GM03348 (cell line): ENCODE data around the gene FEV.

Experiments
- DNase-seq: peaks from one replicate; pipeline ENCODE4 v3.0.0; 2012; ENCODE audit warnings: low spot score

The FEV gene

DNA sequence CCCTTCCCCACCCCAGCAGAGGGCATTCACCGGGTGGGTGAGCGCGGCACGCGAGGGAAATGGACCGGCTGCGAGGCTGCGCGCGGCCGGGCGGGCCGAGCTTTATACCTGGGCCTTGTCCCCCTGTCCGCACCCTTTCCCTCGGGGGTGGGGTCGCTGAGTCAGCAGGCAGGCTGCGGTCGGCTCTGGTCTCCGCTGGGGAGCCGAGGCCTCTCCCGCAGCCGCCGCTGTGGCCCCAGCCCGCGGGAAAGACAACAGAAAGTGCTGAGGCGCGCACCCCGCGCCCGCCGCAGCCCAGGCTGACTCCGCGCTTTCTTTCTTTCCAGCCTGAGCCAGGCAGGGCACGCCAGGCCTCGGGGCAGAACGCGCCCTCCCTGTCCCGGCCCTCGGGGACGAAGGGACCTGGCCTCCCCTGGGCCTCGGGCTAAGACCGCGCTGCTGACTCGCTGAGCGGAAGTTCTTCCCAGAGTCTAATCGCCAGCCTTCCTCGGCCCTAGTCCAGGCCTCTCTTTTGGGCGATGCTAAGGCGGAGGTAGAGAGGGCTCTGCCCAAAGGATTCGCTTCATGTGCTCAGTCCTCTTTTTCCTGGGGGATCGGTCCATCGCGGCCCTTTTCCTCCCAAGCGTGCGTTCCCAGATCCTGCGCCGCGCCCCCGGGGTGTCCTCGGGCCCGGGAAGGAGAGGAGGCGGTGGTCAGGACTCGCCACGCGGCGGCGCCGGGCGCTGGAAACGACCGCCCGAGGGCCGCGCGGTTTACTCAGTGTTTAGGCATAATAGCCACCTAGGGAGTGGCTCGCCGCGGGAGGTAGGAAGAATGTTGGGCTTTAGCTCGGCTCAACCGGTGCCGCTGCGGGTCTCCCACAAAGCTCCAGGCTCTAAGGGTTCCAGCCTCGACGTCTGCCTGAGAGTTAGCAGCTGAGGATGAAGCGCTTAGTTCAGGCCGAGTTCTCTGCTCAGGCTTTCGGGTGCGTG, 8.6 kb upstream of the FEV start, which contains the start of gene CRYBA2:
Gene CRYBA2 (minus strand): TSS at position 78 of the 971 bp plus-strand sequence. CDS start 246 bp downstream, outside the sequence.
- no peak for DNase-seq

DNA sequence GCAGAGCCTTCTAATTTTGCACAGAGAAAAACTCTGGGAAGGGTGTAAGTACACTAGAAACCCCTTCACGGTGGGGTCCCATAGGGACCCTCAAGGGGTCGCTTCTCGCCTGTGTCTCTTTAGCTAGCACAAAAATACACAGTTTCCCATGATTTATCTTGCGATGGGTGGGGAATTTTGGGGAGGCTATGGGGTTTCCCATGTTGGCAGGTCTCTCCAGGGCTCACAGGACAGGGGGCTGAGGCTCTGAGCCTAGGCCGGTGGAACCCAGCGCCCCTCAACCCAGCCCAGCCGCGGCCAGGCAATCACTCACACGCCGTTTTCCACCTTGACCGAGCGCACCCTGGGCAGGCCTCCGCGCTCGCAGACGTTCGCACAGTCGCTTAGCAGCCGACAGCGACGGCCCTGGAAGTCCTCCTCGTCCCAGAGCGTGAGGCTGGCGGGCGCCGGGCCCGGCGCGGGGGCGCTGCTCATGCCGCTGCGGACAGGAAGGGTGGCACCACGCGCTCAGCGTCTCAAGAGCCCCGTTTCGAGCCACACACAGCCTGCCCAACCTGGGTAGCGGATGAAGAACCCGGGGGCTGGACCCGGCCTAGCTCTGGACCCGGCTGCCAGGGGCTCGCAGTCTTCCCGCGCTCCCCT, 7.8 kb upstream of the FEV start:
- DNase-seq, result no peak

DNA sequence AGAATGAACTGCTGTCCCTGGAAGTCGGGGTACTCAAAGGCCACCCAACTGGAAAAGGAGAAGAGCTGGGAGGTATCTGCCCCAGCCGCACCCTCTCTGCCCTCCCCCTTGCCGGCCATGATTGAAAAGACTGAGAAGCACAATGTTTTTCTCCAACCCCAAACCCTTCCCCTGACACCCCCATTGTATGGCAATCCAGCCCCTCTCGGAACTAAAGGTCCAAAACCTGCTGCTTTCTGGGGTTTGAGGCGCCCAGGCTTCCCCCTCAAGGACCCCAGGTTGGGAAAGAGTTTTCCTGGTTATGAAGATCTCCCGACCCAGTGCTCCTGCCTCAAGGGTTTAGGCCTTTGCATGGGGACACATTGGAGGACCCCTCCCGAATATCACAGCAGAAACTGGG, 7.2 kb upstream of the FEV start:
- no peak for DNase-seq

DNA sequence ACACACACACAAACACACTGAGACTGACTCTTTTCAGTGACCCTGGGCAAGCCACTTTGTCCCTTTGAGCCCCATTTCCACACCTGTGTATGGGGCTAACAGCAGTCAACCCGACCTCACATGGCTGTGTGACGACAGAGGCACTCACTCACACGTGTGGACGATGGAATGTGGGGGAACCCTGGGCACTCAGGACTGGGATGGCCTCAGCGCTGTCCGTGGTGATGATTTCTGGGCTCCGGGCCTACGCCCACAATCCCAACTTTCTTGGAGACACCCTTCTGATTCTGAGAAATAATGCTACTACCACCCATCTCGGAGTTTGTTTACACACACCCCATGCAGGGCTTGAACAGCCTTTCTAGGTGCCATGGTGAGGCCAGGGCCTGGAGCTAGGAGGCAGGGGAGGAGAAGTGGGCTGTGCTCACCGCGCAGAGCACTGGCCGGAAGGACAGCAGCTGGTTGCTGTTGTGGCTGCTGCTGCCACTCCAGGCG, 6.7 kb upstream of the FEV start:
- peak; percentile 67 for DNase-seq

DNA sequence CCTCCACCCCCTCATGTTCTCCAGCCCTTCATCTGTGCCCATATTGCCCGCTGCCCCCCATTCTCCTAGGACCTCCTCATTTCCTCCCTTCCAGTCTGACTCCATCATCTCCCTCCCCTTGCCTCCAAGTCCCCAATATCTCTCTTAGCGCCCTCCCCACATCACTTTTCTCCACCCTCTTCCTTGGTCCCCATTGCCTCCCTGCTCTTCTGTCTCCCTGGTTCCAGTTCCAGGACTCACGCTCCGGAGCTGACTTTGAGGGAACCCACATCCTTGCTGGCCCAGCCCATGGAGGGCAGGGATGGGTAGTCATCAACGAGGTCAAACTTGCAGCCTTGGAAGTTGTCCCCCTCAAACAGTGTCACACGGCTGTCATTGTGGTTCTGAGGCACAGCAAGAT, 5.6 kb upstream of the FEV start:
- DNase-seq, result no peak

DNA sequence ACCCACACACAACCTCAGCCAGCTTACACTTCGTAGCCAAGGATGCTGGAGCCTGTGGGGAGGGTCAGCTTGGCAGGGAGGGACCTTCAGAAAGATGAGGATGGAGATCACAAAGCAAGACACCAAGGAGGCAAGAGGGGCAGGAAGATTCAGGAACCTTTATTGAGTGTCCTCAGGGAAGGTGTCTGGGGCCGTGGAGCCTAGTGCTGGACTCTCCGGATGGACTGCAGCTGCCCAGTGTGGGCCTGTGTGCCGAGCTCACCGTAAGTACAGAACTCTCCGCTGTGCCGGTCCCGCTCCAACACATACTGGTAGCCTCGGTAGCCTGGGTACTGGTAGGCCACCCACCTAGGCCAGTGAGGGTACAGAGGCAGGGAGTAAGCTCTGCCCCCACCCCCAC, 5.1 kb upstream of the FEV start:
- DNase-seq, result no peak

DNA sequence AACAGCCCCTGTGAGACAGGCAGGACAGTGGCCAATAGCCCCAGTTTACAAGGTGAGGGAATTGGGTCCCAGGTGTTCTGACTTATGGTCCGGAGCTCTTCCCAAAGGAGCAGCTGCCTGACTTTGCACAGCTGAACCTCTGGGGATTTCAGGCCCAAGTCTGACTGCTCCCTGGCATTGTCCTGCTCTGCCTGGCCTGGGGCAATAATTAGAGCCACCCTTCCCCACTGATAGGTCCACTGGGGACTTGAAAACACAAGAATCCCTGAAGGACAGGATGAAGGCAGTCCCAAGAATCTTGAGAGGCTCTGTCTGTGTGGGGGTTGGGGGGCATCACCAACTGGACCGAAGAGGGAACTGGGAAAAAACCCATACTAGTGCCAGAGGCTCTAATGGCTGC, 3.7 kb upstream of the FEV start:
- no peak for DNase-seq

DNA sequence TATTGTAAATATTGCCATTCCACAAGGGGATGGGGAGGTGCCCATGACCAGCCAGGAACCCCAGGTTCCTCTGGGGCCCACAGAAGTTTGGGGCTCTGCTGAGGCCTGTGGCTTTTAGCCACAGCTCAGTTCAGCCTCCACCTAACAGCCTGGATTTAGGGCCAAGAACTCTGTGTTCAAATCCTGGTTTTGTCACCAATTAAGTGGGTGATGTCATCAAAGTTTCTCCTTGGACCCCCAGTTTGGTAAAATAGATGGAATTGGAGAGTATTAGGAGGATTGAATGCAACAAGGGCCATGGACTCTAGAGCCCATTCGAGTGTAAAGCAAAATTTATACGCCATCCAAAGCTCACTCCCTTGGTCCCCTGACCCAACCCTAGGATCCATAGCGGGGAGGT, 3.2 kb upstream of the FEV start:
- DNase-seq, result no peak

DNA sequence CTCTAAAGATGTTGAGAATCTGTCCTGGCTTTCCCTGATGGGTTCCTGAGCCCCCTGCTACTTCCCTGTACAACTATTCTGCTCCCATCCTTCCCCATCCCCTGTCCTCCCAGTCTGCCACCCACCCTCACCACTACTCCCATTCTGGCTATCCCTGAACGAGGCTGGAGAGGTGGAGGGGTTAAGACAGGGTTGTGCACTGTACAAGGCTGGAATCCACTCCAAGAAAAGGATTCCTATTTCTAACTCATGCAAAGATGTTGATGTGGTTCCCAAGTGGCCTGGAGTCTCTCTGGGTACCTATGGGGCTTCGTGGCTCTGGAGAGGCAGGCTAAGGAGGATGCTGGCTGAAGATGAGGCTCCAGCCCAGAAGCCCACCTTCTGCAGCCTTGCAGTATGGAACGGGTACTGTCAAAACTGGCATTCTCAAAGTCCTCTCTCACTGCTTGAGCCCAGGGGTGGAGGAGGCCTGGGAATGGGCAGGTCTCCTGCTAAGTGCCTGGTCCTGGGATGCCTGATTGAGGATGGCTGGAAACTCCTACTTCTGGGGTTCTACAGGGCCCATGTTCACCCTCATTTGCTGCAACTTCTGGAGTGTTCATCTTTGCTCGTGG, 1.3 kb upstream of the FEV start:
- no peak for DNase-seq

DNA sequence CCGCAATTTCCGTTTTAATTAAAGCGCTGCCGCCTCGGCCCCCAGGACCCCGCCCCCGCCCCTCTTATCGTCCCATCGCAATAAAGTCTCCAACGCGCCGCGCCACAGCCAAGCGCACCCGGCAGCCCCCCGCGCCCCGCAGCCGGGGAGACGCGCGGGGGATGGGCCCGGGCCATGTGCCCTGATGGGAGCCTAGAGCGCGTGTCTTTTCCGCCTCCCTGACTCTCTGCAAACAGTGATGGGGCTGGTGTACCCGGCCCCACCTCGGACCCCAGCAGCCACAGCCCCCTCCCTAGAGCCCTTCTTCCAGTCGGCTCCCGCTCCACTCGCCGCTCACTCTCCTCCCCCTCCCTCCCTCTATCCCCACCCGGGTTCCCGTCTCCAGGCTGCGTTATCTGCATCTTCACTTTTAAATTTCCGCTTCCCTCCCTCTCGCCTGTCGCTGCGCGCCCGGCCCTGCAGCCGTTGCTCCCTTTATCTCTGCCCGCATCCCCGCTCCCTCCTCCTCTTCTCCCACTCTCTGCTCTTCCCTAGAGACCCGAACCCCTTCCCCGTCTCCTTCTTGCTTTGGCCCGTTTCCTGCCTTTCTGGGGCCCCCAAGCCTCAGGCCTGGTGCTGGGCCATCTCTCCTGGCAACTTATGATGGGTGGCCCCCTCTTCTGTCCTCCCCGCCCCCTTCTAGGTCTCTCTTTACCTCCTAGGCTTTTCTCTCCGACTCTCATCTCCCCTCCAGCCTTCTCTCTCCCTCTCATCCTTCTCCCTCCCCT, 524 bp upstream of the FEV start:
- DNase-seq, result no peak

DNA sequence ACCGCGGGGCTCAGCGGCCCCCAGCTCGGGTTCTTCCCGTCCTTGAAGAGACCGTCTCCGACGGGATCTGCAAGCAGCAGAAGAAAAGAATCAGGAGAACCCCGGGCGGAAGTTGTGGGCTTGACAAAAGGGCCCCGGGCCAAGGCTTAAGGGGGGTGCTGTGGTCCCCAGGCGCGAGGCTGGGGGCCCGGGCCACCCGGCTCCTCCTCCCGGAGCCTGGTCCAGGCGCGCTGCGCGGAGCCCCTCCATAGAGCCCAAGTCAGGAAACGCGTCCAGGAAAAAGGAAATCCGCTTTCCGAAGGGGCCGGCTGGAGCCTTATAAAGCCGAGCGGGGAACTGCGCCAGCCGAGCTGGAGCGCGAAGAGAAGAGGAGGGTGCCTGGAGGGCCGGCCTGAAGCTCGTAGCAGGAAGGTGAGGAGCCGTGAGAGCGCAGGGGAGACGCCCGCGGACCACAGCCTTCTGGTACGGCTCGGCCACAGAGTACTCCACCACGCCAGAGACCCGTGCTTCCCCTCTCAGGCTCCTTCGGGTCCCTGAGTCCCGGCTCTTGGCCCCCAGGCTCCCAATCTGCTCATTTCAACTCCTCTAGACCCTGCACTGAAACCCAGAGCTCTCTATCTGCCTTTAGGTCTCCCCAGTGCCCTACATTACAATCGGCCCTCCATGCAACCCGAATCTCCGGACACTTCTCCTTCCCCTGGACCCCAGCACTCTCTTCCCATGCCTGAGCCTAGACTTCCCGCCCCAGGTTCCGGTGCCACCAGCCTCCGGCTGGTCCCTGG, 554 bp downstream of the FEV start:
- no peak for DNase-seq

DNA sequence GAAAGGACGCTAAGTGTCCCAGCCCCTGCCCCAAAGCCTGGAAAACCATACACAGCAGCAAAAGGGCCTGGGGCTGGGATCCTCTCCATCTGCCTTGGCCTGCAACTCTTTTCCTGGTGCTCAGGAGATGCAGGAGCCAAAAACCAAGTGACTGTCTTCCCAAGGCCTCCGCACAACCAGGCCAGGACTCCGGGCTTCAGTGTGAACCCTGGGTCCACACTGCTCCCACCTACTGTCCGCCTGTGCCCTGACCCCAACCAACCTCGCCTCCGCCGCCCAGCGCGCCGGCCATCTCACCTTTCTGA, 1.1 kb downstream of the FEV start:
- no peak for DNase-seq

DNA sequence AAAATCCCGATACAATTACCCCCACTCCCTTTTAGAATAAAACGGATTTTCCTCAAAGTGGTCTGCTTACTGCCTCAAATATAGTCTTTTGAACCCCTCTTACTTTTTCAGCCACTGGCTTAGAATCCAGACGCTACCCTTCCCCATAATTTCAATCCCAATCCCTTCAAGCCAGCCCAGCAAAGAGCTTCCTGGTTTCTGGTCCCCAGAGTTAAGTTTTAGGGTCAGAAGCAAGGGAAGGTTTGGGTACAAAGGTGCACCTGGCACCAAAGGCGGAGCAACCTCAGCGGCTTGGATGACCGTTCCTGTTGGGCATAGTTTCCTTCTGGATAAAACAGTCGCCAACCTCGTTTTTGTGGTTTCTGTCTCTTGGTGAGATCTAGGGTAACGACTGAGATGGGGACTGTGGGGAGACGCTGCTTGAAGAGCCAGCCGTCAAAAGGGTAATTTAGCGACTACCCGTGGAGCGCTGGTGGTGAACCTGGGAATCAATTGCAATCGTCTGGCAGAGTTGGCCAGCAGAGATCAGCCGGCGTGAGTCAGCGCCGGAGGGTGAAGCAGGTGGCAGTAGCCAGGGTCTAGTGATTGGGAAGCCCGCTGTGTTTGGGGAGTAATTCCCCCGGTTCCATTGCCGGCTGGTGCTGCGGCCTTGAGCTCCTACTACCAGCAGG, 1.6 kb downstream of the FEV start:
- no peak for DNase-seq

DNA sequence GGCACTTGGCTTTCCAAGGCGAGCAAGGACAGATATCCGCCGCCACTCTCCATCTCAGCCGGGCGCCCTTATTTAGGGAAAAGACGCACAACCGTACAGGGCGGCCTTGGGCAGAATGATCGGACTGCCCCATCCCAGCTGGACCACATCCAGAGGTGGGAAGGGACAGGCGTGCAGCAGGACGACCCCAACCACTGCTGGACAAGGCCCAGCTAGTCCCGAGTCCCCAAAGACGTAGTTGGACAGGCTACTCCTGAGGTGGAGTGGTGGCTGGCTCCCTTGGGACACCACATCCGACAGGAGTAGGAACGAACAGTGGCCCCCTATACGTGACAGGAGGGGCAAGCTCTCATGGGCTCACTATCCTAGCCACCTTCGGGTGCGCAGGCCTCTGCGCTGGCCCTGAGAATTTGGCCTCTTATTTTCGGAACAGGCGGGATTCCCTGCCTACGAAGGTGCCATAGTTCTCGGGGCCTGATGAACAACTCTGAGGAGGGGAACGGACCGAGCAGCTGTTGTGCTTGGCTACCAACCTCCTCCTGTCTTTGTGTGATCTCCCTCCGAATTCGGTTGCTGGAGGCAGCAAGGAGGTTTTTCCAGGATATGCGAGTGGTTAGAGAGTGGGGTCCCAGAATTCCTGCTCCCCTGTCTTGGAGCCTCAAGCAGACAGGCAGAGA, 2.3 kb downstream of the FEV start:
- no peak for DNase-seq

DNA sequence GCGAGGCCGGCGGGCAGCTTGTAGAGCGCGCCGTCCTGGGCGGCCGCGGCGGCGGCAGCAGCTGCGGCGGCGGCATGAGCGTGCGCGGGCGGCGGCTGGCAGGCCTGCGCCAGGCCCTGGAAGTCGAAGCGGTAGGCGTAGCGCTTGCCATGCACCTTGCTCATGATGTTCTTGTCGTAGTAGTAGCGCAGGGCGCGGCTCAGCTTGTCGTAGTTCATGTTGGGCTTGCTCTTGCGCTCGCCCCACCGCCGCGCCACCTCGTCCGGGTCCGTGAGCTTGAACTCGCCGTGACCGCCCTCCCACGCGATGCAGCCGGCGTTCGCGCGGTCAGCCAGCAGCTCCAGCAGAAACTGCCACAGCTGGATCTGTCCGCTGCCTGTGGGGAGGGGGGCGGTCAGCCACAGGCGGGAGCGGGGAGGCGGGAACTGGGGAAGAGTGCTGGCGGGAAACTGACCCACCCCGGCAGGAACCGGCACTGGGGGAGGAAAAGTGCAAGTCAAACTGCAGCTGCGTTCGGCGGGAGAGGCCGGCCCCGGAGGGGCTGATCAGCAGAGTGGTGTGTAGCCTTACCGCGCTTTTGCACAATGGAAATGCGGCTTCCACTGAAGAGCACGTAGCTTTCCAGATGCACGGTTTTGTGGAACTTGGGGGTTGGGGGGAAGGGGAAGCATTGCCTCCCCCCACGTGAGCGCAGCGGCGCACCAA, 3.0 kb downstream of the FEV start:
- DNase-seq, result no peak

DNA sequence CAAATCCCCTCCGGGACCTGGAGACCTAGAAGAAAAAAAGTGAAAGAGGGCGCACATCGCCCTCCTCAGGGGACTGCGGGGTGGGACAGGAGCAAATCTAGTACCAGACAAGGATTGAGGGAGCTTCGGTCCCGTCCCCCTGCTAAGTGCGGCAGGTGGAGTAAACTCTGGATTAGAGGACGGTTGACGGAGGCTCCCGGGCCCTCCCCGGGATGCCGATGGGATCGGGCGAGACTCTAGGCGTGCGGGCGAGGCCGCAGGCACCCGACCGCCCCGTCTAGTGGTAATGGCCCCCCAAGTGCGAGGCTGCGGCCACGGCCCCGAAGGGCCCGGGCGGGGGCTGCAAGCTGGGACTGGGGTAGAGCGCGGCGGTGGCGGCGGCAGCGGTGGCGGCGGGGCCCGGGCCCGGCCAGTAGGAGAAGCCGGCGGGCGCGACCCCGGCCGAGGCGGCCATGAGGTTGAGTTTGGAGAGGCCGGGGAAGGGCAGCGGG, 3.5 kb downstream of the FEV start:
- DNase-seq, result no peak

DNA sequence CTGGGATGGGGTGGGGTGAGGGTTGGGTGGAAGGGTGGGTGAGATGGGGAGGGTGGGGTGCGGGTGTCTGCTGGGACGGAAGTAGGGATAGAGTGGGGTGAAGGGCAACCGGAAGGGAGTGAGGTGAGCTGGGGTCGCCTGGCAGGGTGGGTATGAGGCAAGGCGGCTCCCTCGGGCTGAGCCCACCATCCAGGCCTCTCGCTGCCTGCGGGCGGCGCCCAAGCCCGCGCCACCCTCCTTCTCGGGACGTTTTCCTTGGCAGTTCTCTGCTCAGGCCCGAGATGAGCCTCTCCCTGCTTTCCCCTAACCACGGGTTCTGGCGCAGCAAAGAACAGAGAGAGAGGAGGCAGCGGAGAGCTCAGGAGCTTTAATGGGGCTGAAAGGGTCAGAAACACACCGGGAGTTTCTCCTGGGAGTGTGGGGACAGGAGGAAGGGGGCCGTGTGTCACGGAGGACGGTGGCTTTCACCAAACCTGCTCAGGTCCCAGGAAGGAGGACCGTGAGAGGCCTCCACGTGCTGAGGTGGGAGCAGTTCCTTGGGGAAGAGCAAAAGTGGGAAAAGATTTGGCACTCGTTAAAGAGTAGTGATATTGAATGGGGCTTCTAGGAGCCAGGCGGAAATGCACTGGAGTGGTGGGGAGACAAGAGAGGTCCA, 4.1 kb downstream of the FEV start:
- DNase-seq, result no peak

DNA sequence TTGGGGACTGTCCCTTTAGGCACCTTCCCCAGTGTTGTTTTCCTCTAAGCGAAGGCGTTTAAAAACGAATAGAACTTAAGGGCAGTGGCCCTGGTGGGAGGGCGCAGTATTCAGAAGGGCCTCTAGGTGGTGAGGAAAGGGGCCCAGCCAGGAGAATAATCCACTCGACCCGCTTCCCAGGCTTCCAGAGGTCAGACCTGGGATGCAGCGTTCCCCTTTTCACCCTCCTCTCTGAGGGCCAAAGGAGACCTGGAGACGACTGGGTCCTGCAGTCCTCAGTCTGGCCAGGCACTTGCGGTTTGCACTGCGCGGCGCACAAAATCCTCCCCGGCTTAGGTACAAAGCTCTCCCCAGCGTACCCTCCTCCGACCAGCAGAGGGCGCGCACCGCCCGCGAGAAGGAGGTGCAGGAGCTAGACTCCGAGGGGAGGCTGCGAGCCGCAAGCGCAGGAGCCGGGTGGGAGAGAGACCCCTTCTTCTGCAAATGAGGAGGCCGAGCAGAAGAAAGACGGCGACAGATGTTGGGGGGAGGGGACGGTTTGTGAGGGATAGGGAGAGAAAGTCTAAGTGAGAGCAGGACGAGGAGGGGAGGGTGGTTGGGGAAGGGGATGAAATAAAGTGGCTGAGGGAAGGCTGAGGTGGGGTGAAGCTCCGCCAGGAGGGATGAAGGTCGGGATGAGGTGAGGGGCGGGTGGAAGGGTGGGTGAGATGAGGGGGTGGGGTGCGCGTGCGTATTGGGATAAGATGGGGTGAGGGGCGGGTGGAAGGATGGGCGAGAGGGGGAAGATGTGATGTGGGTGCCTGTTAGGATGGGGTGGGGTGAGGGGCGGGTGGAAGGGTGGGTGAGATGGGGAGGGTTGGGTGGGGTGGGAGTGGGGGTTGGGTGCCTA, 4.9 kb downstream of the FEV start:
- DNase-seq, result peak; percentile 88
